B cell (primary cell): ENCODE results near the gene KLF3.

Experiments
- CTCF ChIP-seq: fragments of 200-600 bp; IDR thresholded peaks from one replicate; pipeline ENCODE4 v1.8.0; 2022; ENCODE audit warnings: antibody characterized with exemption, mild to moderate bottlenecking
- EZH2 ChIP-seq: IDR thresholded peaks from 2 replicates; pipeline ENCODE4 v1.6.1; 2012; ENCODE audit warnings: borderline replicate concordance, low read depth, mild to moderate bottlenecking, moderate library complexity, low read length; ENCODE audit not compliant: insufficient read depth, poor library complexity, severe bottlenecking

- TF ChIP-seq CTCF: no peak
- TF ChIP-seq EZH2: no peak
Observed at GRCh38 chr4:38663090-38663800, 754 bp upstream of the KLF3 start.
